ENCODE data around the gene SARS1.
"Not testable (repeated sequence)": the region's sequence is repeated elsewhere in the genome, so short reads cannot be mapped to it uniquely, and the experiment has no call there.

Gene SARS1

DNA sequence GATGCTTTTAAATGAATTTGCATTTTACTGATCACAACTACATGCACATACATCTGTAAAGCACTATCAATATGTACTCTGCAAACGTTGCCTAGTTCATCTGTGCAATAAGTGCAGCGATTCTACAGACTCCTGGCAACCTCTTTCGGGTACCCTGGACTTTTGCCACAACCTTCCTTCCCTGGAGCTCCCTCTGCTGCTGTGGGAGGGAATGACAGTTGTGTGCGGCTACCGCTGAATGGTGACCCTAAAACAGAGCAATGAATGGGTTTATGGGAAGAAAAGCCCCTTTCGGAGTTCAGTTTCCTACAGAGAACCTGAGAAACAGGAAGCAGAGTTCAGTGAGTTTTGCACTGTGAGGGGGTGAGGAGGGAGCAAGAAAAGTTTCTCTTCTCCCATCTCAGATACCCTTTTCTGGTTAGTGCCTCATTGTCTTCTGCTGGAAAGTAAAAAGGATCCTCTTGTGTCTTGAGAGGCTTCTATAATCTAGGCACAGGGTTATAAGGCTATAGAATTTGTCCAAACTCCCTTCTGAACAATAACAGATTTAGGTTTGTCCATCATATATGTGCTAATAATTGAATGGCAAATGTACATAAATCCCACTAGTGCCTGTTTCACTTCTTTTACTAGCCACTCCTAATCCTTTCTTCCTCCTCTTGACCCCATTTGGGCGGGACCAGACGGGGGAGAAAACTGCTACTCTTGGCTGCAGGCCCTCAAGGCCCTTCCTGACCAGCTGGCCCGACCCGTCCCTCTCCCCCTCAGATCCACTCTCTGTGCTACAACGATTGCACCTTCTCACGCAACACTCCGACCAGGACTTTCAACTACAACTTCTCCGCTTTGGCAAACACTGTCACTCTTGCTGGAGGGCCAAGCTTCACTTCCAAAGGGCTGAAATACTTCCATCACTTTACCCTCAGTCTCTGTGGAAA is 19.8 kb upstream of the SARS1 start:
- DNase-seq: no peak

DNA sequence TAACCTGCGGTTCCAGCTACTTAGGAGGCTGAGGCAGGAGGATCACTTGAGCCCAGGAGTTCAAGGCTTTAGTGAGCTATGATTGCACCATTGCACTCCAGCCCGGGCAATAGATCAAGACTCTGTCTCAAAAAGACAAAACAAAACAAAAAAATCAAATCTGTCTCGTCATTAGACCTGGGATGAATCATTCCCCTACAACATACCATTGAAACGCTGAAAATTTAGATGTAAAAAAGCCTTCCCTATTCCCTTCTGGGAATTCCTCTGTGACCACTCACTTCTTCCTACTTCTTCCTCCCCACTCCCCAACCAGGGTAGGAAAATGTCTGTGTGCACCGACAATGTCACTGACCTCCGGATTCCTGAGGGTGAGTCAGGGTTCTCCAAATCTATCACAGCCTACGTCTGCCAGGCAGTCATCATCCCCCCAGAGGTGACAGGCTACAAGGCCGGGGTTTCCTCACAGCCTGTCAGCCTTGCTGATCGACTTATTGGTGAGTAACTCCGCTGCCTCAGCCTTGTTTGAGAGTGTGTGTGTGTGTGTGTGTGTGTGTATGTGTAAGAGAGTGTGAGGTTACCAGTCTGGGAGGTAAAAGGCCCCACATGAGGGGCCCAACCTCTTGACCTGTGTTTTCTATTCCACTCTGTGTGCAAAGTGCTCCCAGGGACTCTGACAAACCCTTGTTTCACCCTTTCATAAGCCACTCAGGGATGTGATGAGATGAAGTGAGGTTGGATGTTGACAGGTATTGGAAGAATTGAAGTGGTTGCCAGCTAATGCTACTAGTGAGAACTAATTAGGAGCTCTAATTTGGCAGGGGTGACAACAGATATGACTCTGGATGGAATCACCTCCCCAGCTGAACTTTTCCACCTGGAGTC is 16.3 kb upstream of the SARS1 start:
- no peak for DNase-seq

DNA sequence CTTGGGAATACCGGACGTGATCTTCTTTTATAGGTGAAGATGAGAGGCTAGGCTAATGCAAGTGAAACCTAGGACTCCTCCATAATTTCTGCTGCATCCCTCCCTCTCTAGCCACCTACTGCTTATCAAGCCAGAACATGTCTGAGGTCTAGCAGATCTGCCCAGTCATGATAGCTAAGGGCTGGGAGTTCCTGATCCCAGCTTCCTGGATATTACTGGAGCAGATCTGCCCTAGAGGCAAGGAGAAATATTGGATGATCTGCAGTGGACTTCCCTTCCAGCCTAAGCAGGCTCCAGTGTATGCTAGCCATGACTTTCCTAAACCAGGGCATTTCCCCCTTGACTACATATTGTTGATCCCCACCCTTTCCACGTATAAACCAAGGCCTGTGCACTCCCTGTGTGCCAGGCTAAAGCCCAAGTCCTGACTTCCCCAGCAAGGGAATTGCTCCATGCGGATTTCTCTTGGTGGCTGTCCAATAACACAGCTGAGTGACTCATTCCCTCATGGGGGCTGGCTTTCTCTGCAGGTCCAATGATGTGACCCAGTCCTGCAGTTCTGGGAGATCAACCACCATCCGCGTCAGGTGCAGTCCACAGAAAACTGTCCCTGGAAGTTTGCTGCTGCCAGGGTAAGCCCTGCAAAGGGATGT is 15.5 kb upstream of the SARS1 start:
- DNase-seq: no peak

GRCh38 chr1:109198745-109199144 is 15.0 kb upstream of the SARS1 start:
- DNase-seq: no peak

DNA sequence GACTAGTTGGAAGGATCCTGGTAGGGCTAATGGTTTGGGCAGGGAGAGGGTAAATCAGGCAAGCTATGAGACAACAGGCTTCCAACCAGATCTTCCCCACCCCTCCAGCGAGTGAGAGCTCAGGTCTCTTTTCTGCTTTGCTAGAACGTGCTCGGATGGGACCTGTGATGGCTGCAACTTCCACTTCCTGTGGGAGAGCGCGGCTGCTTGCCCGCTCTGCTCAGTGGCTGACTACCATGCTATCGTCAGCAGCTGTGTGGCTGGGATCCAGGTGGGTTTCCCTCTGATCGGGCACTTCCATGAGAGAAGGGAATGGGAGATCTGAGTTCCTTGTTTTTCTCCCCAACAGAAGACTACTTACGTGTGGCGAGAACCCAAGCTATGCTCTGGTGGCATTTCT is 14.0 kb upstream of the SARS1 start:
- no peak for DNase-seq

DNA sequence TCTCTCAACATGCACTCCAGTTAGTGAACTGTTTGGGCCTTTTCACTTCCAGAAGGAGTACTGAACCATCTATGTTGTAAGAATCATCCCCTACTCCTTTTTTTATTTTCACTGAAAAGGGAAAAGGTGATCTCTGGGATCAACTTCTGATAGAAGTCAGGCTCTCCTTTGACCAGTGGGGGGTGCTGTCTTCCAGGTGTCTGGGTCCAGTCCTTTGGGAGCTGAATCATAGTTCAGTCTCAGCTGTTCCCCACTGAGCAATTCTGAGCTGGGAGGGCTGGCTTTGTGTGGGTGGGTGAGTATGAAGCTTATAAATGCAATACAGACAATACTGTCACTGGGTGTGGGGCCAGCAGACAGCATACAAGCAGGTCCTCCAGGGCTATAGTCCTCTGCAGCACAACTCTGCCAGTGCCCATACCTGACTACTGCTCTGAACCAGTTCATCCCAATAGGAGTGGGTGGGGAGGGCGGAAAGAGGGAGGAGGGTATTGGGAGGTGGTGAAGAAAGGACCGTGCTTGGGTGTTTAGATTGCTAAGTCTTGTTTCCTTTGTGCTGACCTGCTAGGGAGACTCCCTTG is 12.5 kb upstream of the SARS1 start:
- peak; percentile 23 for DNase-seq

- no peak for DNase-seq
Measured at GRCh38 chr1:109204484-109204883, 9.2 kb upstream of the SARS1 start.

DNA sequence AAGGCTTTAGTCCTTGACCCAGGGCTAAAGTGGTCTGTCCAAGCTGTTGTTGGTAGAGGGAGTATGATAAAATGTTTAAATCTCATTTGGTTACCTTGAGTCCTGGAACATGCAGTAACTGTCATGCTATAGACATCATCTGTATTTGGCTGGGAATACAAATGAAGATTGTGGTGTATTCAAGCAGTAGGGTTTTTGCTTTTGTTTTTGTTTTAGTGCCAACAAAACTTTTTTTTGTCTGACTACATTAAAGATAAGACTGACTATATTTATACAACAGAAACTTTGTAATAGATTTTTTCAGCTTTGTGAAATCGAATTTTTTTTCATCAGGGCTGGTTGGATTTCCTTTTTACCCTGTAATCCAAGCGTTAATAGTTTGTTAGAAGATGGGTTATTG is 7.4 kb upstream of the SARS1 start:
- no peak for DNase-seq

GRCh38 chr1:109207467-109208103 is 6.1 kb upstream of the SARS1 start:
- DNase-seq: no peak

DNA sequence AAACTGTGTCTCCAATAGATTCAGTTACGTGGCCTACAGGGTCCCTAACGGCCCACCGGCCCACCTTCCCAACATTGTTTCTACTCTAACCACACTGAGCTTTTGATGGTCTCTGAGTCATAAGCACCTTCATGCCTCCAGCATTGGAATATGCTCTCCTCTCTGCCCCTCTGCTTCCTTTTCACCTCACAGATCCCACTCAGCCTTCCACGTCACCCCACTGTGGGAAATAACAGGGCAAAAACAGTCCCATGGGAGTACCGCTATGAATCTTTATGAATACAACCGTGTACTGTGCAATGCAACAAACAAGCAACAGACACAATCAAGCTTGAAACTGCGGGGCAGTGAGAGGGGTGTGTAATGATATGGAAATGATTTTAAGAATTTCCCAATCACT is 5.3 kb upstream of the SARS1 start:
- no peak for DNase-seq

- DNase-seq: no peak
Measured at GRCh38 chr1:109208836-109209463, 4.8 kb upstream of the SARS1 start.

DNA sequence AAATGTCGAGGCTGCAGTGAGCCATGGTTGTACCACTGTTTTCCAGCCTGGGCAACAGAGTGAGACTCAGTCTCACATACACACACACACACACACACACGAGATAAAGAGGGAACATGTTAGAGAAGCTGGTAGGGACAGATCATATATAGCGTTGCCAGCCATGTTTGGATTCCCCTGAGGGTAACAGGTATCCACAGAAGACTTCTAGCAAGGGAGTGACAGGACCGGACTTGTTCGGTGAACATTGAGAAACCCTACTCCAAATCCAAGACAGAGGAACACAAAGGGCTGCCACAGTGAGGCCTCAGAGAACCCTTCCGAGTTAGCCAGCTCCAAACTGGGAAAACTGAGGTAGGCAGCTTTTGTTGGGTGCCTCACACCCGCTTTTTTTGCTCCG is 3.7 kb upstream of the SARS1 start:
- no peak for DNase-seq

DNA sequence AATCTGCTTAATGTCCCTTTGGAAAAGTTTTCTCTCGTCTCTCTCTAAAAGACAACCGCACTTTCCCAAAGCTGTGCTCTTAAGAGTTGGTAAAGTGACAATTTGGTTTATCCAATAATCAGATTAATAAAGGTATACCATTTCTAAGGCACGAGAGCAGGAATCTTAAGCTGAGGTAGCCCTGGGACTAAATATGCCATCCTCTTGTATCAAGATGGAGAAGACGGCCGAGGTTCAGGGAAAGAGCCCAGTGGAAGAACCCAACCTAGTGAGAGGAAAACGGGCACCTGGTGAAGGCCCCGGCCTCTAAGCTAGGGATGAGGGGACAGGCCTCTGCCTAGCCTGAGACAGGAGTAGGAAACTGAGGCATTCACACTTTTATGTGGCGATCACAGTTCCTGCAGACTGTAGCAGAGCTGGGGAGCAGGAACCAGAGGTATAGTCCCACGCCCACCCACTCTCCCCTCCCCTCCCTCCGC is 334 bp upstream of the SARS1 start:
- no peak for DNase-seq

DNA sequence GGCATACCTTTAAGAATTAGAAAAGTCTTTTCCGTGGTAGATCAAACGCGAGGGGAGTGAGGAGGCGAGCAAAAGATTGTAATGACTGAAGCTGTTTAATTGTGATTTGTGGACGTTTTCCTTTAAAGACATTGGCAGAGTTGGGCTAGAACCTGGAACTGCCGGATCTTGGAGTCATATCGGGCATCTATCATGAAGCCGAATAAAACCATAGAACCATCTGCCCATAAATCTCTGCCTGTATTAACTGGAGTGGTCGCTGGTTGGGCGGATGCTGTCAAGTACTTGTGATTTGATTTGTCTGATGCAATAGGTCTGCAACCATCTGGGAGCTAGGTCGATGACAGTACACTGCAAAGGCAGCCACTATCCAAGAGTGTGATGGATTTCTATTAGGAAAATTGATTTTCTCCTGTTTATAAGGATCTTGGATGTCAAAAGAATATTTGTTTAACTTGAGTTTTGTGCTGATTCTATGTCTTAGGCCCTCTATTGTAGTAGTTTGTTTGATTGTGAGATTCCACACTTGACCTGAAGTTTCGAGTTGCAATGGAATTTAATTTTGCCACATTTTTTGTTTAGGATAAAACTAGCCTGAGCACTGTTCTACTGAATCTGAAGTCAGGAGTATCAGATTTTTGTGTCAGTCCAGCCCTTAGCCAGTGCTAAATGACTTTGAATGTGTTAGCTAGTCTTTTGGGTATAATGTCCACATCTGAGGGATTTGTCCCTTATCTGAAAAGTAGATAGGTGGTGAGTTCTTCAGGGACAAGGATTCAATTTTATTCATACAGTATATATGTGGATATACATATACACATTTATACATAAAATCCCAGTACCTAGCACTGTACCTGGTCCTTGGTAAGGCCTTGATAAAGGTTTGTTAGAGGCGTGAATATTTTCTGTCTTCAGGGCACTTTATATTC is 1.2 kb downstream of the SARS1 start:
- no peak for DNase-seq

DNA sequence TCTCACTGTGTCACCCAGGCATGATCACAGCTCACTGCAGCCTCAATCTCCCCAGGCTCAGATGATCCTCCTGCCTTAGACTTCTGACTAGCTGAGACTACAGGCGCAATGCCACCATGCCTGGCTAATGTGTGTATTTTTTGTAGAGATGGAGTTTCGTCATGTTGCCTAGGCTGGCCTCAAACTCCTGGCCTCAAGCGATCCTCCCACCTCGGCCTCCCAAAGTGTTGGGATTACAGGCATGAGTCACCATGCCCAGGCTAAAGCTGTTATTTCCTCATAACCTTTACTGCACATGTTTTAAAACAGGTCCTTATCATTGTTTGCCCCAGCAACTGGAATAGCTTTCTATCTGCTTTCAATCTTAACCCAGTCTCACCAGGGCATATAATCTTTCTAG is 2.9 kb downstream of the SARS1 start:
- DNase-seq: no peak

- no peak for DNase-seq
Measured at GRCh38 chr1:109218516-109218915, 4.8 kb downstream of the SARS1 start.

GRCh38 chr1:109221201-109221600 is 7.5 kb downstream of the SARS1 start:
- DNase-seq: not testable (repeated sequence)

DNA sequence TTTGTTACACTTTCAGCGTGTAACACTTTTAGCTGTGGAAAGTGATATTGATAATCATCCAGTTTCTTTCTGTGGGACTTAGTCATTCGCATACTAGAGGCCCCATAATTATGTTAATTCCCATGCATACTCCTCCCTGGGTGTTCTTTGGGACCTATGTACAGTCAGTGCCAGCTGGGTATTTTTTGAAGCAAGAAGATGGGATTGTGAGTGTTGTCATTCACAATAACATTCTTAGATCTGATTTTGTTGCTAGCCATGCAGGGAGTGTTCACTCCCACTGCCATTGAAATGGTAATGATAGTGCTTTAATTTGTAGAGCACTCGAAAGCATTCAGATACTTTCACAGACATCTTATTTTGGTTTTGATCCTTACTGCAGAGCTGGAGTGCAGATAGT is 11.6 kb downstream of the SARS1 start:
- no peak for DNase-seq

- DNase-seq: no peak
Measured at GRCh38 chr1:109225711-109226445, 12.2 kb downstream of the SARS1 start.

DNA sequence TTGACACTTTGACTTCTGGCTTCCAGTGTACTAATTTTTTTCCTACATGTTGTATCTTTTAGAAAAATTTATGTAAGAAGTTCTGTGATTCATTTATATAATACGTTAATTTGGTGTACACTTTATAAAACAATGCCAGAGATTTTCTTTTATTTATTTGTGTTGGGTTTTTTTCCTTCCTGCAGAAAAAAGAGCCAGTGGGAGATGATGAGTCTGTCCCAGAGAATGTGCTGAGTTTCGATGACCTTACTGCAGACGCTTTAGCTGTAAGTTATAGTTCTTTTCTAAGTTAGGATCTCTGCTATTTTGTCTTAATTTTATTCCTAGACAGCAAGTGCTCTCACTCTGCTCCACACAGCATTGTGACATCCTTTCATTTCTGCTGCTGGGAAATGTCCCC is 14.4 kb downstream of the SARS1 start:
- no peak for DNase-seq
